Glomerular visceral epithelial cell (primary cell): ENCODE results near the gene EIF1.
"Not testable (repeated sequence)": the region's sequence is repeated elsewhere in the genome, so short reads cannot be mapped to it uniquely, and the experiment has no call there.

Experiments used
- DNase-seq: peaks from one replicate; pipeline ENCODE4 v3.0.0-alpha.2; 2016; ENCODE audit errors: extremely low spot score

EIF1 gene

DNA sequence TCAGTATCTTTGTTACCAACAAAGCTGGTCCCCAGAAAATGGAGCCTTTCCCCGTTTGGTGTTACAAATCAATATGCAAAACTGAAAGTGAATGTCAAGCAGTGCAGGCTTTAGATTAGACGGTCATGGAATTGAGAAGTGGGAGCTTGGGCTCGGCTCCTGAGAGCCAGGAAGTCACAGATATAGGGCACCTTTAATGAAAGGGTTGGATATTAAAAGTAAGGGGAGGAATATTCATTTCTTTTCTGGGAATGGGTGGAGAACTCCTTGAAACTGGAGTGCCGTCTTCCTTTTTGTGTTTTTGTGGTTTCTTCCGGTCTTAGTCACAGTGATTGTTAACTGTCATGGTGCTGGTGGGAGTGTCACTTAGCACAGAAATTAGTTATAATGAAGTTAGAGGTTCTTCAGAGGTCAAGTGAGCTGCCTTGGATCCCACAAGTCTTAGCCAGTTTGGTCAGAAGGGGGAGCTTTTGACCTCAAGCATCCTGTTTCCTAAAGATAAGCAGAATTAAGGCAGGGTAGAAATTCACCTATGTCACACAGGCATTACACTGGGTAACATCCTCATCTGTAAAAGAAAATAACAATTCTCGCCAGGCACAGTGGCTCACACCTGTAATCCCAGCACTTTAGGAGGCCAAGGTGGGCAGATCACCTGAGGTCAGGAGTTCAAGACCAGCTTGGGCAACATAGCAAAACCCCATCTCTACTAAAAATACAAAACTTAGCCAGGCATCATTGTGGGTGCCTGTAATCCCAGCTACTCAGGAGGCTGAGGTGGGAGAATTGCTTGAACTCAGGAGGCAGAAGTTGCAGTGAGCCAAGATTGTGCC is 9.6 kb upstream of the EIF1 start:
- DNase-seq = peak; percentile 91

- no peak for DNase-seq
Measured at GRCh38 chr17:41679740-41680425, 8.8 kb upstream of the EIF1 start.

DNA sequence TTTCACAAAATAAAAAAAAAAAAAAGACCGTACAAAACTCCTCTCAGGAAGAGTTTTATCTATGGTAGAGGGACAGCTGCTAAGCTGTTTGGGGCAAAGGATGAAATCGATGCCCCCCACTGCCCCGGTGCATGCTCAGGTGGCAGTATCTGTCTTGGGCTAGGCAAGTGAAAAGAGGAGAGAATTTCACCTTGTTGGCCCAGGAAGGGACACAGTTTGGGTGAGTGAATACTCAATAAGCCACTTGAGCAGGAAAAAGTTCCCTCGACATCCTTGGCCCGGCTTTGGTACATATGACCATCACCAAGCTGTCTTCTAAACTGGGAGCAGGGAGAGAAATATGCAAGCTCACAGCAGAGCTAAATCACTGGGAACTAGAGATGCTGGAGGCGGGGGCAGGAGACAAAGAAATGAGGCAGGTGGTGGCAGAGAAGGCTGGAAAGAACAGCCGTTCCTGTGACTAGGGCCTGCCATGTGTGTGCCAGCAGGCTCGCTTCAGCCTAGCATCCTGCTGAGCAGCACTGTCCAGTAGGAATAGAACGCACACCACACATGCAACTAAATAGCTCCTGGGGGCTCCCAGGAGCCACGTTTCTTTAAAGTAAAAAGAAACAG is 8.2 kb upstream of the EIF1 start:
- DNase-seq = no peak

GRCh38 chr17:41681776-41682175 is 6.9 kb upstream of the EIF1 start:
- DNase-seq = no peak

DNA sequence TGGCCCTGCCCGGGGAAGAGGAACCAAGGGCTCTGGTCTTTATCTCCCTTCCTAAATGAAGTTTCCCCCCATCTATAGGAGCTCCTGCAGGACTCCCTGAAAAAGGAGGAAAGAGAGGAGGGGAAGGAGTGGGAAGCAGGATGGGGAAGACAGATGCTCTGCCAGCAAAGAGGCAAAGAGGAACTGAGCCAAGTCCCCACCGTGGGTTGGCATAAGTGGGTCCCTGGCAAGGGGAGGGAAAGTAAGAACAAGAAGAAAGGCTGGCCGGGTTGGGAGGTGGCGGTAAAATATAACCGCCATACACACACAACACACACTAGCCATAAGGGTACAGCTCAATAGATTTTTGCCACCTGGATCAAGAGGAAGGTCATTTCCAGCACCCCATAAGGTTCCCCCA is 6.1 kb upstream of the EIF1 start:
- no peak for DNase-seq

GRCh38 chr17:41683441-41684007 is 5.2 kb upstream of the EIF1 start:
- no peak for DNase-seq

DNA sequence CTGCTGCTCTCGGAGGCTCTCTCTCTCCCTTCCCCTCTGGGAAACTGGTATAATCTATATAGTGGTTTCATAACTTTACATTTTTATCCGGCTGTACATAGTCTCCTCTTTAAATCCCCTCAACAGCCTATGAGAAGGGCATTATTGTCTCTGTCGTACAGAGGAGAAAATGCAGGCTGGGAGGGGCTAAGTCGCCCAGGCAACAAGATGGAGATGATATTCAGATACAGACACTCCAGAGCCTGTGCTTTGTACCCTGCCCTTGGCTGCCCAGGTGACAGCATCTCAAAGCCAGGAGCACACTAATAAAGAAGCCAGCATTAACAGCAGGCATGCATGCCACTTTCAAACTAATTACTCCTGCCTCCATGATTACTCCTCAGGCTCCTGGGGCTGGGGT is 4.7 kb upstream of the EIF1 start:
- DNase-seq = no peak

- DNase-seq = not testable (repeated sequence)
Measured at GRCh38 chr17:41685753-41686152, 2.9 kb upstream of the EIF1 start.

DNA sequence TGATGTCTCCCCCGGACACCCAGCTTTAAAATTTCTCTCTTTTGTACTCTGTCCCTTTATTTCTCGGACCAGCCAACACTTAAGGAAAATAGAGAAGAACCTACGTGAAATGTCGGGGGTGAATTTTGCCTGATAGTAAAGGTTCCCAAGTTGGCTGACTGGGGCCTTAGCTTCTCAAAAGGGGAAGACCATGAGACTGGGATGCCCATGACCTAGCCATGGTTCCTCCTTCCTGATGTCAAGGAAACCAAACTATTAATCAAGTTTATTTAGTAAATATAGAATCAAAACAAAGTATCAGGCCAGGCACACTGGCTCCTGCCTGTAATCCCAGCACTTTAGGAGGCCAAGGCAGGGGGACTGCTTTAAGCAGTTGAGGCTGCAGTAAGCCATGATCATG is 2.4 kb upstream of the EIF1 start:
- DNase-seq = no peak

- DNase-seq = peak; percentile 70
Measured at GRCh38 chr17:41687828-41688640, 651 bp upstream of the EIF1 start.

DNA sequence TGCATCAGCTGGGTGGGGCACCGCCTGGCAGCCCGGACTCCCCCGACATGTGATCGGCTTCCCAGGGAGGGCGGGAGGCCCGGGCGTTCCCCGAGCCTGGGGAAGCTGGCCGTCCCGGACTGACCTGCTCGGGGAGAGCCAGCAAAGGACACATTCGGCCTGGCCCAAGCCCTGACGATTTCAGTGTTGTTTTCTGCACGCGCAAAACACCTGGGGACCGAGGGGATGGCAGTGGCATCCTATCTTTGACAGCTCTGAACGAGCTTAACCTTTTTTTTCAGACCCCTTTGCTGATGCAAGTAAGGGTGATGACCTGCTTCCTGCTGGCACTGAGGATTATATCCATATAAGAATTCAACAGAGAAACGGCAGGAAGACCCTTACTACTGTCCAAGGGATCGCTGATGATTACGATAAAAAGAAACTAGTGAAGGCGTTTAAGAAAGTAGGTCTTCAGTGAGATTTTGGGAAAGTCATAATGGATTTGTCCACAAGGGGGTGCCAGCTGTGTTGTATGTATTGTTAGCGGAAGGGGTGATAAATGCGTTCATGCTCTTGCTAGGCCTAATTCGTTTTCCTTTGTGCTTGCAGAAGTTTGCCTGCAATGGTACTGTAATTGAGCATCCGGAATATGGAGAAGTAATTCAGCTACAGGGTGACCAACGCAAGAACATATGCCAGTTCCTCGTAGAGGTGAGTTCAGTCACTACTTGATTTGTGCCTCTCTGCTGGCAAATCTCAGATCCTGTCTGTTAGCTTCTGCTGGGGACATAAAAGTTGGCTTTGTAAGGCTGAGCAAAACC is 1.0 kb downstream of the EIF1 start:
- DNase-seq = peak; percentile 75

DNA sequence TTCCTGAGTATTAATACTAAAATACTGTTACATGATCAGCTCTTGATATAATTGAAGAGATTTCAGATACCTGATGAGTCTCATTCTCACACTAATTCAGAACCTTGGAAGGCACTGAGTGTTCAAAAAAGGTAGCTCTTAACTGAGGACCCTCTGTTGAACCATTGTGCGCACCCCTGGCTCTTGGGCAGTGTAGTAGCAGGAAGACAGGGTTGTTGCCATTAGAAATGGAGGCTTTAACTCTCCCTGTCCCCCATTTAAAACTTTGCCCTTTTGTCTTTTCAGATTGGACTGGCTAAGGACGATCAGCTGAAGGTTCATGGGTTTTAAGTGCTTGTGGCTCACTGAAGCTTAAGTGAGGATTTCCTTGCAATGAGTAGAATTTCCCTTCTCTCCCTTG is 1.8 kb downstream of the EIF1 start:
- no peak for DNase-seq

GRCh38 chr17:41691031-41691777 is 2.5 kb downstream of the EIF1 start:
- DNase-seq = no peak

GRCh38 chr17:41692722-41693521 is 4.2 kb downstream of the EIF1 start:
- DNase-seq = peak; percentile 33

DNA sequence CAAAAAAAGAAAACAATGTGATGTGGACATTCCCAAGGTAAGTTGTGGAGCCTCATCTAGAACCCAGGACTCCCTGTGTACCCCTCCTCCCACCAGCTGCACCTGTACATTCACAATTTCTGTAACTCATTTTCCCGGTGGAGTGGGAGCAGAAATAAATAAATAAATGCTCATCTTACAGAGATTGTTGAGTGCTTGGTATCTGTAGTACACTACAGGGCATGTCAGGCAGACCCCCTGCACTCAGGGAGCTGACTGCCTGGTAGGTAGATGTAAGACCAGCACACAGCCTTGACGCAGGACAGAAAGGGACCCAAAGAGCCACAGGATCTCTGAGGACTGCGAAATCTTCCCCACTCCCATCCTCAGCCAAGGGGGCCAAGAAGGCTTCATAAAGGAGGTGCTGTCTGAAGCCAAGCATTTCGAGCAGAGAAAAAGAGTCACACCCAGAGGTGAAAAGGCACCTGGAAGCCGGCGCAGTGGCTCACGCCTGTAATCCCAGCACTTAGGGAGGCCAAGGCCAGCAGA is 6.5 kb downstream of the EIF1 start:
- DNase-seq = no peak

GRCh38 chr17:41695954-41696757 is 7.5 kb downstream of the EIF1 start:
- DNase-seq = peak; percentile 75

DNA sequence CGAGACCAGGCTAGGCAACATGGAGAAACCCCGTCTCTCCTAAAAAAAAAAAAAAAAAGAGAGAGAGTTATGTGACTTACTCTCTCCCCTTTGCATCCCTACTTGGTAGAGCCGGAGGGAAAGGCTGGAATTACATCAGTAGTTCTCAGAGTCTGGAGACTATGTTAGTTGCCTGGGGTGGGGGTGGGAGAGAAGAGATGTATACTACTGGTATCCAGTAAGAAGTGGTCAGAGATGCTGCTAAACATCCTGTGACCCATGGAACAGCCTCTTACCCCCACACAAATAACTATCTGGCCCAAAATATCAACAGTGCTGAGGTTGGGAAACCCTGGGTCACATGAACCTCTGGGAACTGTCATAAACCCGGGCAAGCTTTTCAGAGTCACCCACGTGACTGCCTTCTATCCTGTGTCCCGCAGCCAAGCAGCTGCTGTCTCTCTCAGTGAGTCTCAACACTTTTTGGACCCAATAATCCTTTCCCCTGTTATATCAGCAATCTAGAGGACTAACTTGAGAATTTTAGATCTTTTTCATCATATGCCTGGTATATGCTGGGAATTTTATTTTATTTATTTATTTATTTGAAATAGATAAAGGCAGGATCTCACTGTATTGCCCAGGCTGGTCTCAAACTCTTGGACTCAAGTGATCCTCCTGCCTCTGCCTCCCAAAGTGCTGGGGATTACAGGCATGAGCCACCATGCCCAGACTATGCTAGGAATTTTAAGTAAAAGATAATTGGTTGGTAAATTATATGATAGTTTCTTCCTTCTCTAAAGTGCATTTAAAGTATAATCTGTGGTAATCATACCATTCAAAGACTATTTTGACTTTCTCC is 8.7 kb downstream of the EIF1 start:
- no peak for DNase-seq
